Measurements from ENCODE around the gene SINHCAF.
"Not testable (repeated sequence)": the region's sequence is repeated elsewhere in the genome, so short reads cannot be mapped to it uniquely, and the experiment has no call there.

The SINHCAF gene

GRCh38 chr12:31310488-31310887 is 15.5 kb downstream of the SINHCAF start:
- DNase-seq: no peak

DNA sequence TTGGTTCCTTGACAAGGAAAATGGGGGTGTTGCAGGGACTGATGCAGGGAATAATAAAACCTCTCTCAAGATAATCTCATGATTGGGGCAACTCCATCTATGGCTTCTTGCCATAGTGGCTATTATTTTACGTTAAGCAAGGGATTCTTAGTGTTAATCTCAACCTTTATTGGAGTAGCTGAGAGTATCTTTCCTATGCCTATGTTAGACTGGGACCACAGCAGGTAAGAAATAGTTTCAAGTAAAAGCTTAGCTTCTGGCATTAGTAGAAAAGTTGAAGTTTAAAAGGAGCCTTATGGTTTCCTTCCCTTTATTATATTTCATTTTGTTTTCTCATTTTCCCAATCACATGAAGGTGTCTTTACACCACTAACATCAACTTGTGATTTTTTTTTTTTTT is 16.7 kb downstream of the SINHCAF start:
- no peak for DNase-seq

- no peak for DNase-seq
Observed at GRCh38 chr12:31308116-31308515, 17.8 kb downstream of the SINHCAF start.

DNA sequence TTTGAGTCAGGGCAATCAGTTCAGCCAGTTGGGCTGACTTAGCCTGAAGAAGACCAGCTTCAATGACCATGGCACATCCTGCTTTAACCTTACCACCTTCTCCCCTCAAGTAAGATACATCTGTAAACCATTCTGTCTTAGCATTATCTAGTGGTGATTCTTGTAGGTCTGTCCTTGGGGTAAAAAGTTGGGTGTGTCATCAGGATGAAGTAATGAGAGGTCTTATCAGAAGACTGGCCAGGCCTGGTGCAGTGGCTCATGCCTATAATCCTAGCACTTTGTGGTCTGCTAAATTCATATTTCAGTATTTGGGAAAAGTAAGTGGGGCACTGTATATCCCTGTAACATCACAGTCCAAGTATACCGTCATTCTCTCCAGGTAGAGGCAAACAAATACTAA is 19.1 kb downstream of the SINHCAF start:
- DNase-seq: no peak

- no peak for DNase-seq
Observed at GRCh38 chr12:31303466-31303865, 22.5 kb downstream of the SINHCAF start.

DNA sequence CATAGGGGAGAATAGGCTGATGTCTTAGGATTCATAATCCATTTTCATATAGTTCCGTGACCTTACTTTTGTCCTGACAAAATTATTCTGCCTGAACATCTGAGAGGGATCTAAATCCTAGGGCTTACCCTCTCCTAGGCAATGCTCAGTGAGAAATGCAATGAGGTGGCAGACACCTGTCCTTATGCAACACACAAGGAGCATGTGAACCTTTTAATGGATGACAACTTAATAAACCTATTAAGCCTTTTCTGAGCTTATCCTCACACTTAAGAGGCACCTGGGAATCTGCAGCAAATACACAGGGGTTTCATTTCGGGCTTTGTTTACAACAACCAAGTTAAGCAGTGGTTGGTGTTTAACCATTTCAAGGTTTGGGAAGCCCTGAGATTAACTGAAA is 24.6 kb downstream of the SINHCAF start:
- DNase-seq: no peak

DNA sequence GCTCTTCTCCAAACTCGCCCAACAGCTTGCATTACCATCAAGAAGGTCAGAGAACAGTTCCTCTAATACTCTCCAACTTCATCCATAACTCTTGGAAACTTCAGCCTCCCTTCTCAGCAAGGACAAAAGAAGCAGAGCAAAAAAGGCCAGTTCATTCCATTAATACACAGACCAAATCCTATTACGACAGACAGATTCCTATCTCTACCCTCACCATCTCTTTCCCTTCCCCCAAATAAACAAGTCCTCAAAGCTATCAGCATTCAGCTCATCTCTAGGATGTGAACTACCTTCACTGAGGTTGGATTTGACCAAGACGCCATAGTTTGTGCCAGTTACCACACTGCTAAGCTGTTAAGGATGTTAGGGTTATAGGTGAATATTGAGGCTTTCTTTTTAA is 25.2 kb downstream of the SINHCAF start:
- no peak for DNase-seq

- no peak for DNase-seq
Observed at GRCh38 chr12:31300341-31300740, 25.6 kb downstream of the SINHCAF start.

- no peak for DNase-seq
Observed at GRCh38 chr12:31298922-31299321, 27.0 kb downstream of the SINHCAF start.

DNA sequence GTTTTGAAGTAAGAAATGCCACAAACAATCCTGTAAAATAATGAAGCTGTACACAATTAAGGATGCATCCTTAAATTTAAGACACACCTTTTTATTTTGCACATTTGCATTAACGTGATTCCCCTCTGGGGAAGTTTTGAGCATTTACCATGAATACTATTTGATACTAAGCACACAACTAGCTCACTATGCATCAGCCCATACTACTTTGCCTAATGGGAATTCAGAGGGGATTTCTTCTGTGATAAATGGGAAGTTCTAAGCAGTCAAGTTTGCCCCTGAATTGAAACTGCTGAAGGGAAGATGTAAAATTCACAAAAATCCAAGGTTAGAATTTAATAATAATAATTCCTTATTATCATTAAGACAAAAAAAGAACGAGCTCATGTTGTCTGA is 27.4 kb downstream of the SINHCAF start:
- no peak for DNase-seq

DNA sequence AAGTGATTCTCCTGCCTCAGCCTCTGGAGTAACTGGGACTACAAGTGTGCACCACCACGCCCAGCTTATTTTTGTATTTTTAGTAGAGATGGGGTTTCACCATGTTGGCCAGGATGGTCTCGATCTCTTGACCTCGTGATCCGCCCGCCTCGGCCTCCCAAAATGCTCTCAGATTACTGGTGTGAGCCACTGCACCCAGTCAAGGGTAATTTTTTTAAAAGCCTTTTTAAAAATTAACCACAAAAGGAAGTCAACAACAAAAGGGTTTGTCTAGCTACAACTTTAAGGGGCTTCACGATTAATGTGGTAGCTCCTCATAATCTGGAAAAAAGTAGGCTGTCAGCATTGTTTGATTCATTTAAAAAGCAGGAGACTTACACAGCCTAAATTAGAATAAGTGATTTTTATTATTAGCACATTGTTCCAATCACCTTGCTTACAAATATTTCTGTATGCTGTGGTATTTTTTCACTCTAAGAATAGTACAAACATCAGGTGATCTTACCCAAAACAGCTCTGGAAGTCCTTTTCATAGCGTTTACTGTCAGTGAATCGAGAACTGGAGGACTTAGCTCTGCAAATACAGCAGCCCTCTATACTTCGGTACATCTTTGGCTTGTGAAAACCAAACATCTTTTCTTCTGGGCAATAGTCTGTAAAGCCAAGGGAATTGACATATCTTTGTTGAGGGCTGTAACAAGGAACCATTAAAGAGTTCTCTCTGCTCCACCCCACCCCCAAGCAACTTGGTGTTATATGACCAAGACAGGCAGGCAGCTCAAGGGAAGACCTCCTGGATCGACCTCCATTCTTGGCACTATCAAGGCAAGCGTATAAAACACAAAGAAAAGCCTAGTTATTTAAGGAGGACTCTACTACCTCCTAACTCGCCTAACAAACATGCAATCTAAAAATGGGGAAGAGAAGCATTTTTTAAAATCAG is 28.1 kb downstream of the SINHCAF start:
- DNase-seq: no peak

DNA sequence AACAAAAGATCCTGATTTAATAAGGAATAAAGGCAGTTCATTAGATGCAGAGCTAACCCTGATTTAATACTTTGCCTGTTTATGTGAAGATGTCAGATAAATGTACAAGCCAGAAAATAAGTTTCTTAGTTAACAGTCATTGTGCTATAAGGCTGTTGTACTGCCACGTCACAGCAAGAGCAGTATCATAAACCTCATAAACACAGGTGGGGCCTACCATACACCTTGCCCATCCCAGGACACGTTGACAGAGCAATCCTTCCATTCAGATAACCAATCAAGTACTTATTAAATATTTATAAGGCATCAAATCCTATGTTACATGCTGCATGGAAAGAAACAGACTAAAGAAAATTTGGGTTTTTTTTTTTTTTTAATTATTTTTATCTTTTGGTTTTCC is 36.5 kb downstream of the SINHCAF start:
- DNase-seq: no peak

- DNase-seq: no peak
Observed at GRCh38 chr12:31288381-31288780, 37.6 kb downstream of the SINHCAF start.

DNA sequence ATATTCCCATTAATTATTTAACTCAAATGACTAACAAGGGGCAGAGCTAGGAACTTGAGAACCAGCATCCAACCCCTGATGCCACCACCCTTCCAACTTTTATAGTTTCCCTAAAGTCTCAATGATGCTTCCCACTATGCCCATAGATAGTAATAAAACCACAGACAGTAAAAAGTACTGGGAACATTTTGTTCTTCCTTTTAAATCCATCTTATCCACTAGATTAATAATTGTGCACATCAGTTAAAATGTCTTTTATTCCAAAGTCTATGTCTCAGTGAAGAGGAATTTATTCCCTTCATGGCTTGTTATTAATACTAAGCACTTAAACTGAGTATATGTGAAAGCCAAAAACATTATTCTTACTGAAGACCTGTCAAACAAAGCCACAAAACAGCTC is 45.8 kb downstream of the SINHCAF start:
- DNase-seq: no peak

DNA sequence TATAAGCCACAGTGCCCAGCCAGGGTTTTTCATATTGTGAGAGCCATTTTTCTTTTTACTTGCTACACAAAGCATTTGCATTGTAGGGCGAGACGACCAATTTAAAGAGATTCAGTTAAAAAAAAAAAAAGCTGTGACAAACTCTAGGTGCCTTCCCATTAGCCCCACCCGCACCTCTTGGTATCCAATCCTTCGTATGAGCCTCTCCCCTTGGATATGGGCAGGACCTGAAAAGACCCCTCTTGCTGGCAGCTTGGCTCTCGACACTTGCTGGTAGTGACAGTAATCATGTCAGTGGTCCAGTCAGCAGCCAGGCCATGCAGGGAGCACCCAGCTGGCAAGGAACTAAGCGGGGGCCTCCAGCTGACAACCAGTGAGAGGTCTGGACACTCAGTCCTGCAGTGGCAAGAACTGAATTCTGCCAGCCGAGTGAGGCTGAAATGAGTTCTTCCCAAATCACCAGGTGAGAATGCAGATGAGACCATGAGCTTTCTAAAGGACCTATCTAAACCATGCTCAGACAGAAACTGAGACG is 46.5 kb downstream of the SINHCAF start:
- no peak for DNase-seq

- no peak for DNase-seq
Observed at GRCh38 chr12:31278832-31279231, 47.1 kb downstream of the SINHCAF start.

GRCh38 chr12:31278424-31278823 is 47.5 kb downstream of the SINHCAF start:
- DNase-seq: no peak

GRCh38 chr12:31277081-31277480 is 48.9 kb downstream of the SINHCAF start:
- DNase-seq: no peak

GRCh38 chr12:31275491-31275890 is 50.5 kb downstream of the SINHCAF start:
- no peak for DNase-seq

DNA sequence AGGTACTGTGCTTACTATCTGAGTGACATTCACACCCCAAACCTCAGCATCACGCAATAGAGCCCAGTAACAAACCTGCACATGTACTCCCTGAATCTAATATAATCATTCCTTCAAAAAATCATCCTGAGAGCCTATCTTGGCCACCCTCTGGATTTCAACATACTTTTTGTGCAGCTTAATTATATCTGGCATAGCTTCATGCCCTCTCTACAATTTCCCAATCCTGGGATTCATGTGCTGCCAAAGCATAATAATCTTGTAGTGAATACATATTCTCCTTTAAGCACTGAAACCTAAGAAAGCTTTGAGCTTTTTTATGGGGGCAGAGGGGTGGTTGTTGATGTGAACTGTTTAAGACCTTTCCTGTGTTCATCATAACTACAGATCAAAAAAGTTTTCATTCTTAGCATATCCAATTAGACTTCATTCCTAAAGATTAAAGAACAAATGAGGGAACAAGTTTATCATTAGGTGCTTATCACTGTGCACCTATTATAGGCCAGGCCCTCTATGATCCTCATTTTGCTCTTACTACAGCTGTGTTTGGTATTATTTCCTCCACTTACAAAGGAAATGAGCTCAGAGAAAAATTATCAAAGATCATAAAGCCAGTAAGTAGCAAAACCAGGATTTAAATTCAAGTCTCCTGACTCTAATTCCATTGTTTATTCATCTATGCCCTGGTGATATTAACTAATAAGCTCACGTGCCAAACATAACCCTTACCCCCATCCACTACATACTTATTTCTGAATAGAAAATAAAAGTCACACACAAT is 51.2 kb downstream of the SINHCAF start:
- no peak for DNase-seq

DNA sequence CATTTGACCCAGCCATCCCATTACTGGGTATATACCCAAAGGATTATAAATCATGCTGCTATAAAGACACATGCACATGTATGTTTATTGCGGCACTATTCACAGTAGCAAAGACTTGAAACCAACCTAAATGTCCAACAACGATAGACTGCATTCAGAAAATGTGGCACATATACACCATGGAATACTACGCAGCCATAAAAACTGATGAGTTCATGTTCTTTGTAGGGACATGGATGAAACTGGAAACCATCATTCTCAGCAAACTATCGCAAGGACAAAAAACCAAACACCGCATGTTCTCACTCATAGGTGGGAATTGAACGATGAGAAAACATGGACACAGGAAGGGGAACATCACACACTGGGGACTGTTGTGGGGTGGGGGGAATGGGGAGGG is 52.2 kb downstream of the SINHCAF start:
- DNase-seq: not testable (repeated sequence)

- DNase-seq: no peak
Observed at GRCh38 chr12:31272607-31273225, 53.2 kb downstream of the SINHCAF start.

Data from amygdala (tissue), 56 donors.